DMS 273 treated with DMSO at 0.1 percent for 48 hours (cell line): ENCODE results near the gene KCNJ10.
"Not testable (repeated sequence)": the region's sequence is repeated elsewhere in the genome, so short reads cannot be mapped to it uniquely, and the experiment has no call there.

Experiments used
- DNase-seq: peaks from one replicate; lab custom pipeline; 2025; lab: John Stamatoyannopoulos, UW

The KCNJ10 gene

DNA sequence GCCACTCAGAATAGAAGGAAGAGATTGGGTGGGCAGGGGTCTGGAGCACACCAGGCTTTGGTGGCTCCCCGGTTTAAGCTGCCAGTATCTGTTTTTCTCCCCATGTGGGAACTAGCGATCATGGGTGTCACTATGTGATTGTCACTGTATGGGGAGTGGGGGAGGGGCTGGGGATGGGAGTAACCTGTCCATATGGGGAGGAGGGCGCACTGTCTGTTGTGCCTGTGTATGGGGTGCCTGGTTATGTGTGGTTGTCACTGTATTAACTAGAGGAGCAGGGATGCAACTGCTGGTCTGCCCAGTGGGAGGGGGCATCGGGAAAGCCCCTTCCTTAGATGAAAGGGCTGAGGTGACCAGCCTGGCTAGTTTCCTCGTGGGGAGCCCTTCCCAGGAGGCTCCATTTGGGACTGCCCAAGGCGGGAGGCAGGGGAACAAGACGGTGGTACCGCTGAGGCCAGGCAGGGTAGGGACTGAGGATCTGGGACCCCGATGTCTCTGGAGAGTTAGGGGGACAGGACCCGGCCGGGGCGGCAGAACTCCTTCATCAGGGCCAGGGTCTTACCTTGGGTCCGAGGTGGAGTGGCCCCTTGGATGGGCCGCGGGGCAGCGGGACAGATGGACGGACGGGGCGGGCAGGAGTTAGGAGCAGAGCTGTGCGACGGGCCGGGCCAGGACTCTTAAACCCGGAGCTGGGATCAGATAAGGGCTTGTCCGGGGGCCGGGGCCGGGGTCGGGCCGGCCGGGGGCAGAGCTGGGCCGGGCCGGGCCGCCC is at the start of gene KCNJ10:
KCNJ10 (minus strand) TSS at position 701 of the 772 bp plus-strand sequence. CDS start 27,628 bp downstream, outside the sequence.
- no peak for DNase-seq

DNA sequence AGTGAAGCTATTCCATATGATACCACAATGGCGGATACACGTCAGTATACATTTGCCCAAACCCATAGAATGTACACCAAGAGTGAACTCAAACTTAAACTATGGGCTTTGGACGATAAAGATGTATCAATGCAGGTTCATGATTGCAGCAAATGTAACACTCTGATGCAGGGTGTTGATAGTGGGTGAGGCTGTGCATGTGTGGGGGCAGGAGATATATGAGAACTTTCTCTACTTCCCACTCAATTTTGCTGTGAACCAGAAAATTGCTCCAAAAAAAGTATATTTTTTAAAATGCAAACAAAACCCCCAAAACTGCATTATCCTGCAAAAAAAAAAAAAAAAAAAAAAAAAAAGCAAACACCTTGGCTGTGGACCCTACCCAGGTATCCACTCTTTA is 49.0 kb upstream of the KCNJ10 start:
- DNase-seq: no peak

GRCh38 chr1:160117709-160118183 is 47.8 kb upstream of the KCNJ10 start:
- DNase-seq: no peak

DNA sequence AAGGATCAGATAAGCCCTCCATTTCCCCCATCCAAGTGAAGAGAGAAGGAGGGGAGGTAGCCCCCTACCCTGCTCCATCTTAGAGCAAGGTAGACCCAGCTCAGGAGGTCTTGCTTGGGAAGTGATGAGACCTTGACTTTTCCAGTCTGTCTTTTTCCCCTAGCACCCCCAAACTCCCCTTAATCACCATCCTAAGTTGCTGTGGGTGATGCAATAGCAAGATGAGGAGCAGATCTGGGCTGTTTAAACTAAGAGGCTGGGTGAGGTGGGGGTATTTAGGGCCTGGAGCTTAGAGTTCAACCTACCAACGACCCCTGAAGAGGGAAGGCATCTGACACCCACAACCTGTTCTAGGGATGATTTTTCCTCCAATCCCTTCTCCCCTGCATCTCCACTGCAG is 47.3 kb upstream of the KCNJ10 start:
- no peak for DNase-seq

DNA sequence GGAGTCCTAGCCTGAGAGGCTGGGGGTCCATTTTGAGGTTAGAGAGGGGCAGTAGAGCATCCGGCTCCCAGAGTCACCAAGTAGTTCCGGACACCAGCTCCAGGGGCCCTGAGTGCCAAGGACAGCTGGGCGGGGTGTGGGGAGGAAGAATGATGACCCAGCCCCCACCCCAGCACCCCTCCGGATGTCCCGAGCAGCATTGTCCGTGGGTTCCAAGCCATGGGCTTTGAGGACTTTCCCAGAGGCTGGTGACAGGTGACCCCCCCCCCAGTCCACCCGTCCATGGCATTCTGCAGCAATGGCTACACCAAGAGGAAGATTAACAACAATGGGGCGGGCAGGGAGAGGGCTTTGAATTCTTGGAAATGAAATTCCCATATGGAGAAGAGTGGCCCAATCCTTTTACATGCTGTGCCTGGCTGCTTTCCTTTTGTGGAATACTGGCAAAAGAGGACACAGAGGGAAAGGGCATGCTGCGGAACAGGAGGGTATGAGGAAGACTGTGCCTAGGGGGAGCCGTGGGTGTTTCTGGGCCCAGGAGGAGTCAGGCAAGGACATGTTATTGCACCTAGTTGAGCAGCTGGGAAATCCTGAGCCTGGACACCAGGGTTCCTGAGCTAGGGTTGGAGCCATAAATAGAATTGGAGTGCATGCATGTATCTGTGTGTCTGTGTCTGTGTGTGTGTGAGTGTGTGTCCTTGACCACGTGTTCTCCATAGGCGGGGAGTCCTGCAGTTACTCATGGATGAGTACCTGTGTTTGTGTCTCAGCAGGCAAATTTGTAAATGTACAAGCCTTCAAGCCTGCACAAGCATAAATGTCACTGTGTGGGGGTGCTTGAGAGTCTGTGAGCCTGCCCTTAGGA is 46.6 kb upstream of the KCNJ10 start:
- DNase-seq: no peak

GRCh38 chr1:160115545-160116282 is 45.8 kb upstream of the KCNJ10 start, which contains the start of gene ATP1A2:
Gene ATP1A2, plus strand, starts transcription at chr1:160115759. Its CDS starts 103 bp downstream, at chr1:160115862.
- no peak for DNase-seq

DNA sequence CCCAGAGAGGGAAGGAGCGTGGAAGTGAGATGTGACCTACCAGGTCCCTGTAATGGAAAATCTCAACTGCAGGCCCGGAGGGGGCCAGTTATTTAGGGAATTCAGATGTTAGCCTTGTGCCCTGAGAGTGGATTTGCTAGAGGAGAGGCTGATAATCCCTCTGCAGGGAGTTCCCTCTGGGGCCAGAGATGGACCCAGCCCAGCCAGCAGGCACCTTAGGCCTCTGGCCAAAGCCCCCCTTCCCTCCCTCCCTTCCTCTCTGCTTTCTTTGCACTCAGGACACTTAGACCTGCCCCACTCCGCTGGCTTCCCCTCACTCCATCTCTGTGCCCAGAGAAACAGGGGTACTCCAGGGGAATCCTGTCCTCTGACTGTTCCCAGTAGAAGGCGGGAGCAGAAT is 44.1 kb upstream of the KCNJ10 start:
- no peak for DNase-seq

GRCh38 chr1:160113407-160113806 is 43.4 kb upstream of the KCNJ10 start:
- no peak for DNase-seq

GRCh38 chr1:160112357-160112756 is 42.4 kb upstream of the KCNJ10 start:
- no peak for DNase-seq

DNA sequence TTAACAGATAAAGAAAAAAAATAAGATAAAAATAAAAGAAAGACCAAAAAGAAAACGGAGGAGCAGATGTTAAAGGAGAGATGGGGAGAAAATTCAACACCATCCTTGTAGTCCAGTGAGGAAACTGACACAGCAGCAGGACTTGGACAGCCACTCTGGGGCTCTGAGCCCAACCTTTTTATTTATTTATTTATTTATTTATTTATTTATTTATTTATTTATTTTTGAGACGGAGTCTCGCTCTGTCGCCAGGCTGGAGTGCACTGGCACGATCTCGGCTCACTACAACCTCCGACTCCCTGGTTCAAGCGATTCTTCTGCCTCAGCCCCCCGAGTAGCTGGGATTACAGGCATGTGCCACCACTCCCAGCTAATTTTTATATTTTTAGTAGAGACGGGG is 41.5 kb upstream of the KCNJ10 start:
- not testable (repeated sequence) for DNase-seq

DNA sequence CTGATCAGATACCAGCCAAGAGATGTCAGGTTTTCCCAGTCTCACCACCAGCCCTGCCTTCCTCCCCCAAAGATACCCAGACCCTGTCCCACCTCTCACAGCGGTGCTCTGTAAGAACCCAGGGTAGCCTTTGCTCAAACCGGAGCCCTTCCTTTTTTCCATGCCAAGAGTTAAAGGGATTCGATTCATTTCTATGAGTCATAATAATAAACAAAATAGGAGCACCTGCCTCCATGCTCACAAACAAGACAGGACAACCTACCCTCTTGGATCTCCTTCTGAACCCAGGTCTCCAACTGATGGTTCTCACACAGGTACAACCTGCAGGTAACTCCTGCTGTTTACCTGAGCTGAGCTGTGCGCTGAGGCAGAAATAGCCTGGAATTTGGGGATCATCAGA is 39.7 kb upstream of the KCNJ10 start:
- DNase-seq: no peak

DNA sequence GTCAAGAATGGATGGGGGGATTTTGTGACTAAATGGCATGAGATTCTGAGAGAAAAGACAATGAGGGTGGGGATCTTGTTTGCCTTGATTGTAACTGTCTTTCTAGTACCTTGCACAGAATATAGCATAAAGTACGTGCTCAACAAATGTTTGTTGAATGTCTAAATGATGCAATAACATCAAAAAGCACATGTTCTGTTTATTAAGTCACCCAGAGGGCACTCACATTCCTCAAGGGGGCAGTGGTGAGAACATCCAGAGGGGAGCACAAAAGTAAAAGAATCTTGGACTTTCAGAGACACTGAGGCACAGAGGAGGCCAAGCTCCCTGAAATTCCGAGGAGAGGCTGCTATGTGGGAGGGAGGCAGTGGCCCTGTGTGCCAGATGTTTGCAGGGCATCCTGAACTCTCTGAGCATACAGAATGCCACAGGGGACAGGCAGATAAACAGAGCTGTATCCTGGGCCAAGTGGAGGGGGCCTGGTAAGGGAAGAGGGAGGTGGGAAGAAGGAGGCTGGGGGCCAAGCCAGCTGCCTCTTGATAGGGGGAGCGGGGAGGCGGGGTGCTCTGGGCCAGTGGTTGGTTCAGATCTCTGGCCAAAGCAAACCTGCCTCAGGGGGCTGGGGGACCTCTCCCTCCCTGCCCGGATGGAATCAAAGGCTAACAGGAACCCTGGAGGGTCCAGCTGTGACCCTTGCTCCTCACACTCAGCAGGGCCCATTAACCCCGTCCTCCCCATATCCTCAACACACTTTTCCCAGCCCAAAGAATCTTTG is 39.1 kb upstream of the KCNJ10 start:
- DNase-seq: no peak

- DNase-seq: no peak
Observed at GRCh38 chr1:160107512-160107911, 37.6 kb upstream of the KCNJ10 start.

DNA sequence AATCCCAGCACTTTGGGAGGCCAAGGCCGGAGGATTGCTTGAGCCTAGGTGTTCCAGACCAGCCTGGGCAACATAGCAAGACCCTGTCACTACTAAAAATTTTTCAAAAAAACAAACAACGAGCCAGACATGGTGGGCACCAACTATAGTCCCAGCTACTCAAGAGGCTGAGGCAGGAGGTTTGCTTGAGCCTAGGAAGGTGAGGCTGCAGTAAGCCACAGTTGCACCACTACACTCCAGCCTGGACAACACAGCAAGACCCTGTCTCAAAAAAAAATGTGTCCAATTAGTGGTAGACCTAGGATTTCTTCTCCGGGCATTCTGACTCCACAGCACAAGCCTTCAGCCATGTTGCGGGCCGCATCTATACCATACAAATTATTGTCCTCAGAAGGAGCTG is 35.2 kb upstream of the KCNJ10 start:
- DNase-seq: no peak

GRCh38 chr1:160104486-160104885 is 34.5 kb upstream of the KCNJ10 start:
- no peak for DNase-seq

- DNase-seq: no peak
Observed at GRCh38 chr1:160103658-160104408, 33.9 kb upstream of the KCNJ10 start.

- no peak for DNase-seq
Observed at GRCh38 chr1:160101717-160102522, 32.0 kb upstream of the KCNJ10 start.

- peak; percentile 49 for DNase-seq
Observed at GRCh38 chr1:160101037-160101716, 31.2 kb upstream of the KCNJ10 start.

DNA sequence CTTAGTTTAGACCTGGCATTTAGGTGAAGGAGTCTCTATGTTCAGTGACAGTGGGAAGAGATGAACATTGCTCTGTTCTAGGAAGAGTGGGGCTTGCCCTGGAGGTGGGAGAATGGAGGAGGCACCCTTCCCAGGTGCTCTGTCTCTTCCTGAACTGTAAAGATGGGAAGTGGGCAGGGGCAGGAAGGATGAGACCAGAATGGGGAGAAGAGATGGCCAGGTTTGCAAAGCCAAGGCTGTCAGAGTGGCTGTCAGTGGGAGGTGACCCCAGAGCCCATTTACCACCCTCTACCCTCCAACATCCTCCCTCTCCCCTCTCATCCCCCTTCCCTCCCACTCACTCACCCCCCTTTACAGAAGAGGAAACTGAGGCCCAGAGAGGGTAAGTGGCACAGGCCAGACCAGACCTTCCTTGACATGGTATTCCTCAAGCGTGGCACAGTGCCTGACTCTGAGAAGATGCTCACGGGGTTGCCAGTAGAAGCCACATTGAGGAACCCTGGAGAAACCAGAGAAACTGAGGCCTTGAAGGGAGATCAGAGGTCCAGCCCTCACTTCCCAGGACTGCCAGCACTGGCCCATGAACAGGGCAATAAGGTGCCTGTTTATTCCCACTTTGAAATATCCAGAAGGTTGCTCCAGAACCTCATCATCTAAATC is 29.9 kb upstream of the KCNJ10 start:
- no peak for DNase-seq
